ENCODE measurements around the gene LPGAT1. TPM values are rescaled to one million over a fixed set of nuclear protein-coding genes. Genes with fewer than 3 reads are reported as not detected.

The LPGAT1 gene
- total RNA-seq, 2 donors from 2014 or later = 37.4 to 45.9 TPM

DNA sequence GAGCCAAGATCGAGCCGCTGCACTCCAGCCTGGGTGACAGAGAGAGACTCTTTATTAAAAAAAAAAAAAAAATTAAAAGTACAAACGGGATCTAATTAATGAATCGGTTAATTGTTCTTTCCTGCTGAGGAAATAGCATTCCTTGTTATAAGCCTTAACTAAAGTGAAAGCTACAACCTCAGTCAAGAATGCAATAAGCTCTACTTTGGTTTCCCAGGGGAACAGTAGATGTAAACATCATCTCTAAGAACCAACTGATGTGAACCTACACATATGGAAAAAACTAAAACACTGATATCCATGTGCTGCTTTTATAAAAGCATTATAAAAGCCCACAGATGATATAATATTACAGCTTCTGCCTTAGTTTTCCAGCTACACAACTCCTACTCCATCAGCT, 41.9 kb downstream of the LPGAT1 start:
- ATAC-seq (no peak), DNase-seq (no peak)
- intact Hi-C loops (cut with DNase I) = no loop called here

DNA sequence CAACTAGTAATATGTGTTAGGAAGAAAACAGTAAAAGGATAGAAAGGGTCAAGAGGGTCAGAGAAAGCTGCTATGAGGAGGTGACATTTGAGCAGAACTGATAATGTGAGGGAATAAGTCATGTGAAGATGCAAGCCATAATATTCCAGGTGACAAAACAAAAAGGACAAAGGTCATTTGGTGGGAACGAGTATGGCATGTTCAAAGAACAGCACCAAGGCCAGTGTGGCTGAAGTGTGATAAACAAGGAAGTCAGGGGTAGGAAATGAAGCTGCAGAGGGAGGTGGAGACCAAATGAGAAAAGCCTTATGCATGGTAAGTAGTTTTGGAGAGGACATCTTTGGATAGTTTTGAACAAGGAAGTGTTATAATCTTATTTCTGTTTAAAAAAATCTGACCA, 46.7 kb downstream of the LPGAT1 start:
- intact Hi-C loops (cut with DNase I) = no loop called here
- DNase-seq (no peak), ATAC-seq (no peak)

DNA sequence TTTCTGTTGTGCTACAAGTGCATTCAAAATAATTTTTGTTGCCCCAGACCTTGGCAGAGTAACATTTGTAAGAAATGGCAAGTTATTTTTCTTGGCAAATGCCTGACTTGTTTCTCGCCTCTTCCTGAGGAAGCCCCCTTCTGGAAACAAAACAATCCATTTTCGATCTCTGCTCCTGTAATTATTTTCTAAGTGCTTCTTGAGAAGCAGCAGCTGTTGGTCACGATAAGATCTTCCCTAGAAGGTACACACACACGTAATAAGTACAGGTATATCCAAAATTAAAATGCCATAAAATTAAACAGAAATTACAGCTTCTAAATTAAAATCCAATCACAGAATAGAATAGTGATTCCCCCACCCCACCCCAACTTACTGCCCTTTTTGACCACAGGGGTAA, 47.3 kb downstream of the LPGAT1 start:
- ATAC-seq (no peak), DNase-seq (no peak)
- intact Hi-C loops (cut with DNase I) = no loop called here

DNA sequence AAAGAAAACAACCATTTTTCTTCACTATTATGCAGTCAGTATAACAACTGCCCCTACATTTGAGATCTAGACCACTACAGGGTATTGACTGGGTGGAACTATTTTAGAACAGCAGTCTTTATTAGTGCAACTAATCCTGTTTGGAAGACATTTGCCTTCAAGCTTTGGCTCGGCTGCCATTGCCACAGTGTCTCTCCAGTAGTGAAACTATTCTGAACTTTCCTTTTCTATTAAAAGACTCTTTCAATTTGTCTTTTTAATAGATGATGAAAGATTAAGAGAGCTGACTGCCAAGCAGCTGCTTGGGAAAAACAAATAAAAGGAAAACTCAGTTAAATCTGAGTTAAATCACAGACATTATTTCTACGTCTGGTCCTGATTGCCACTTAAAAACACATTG, 49.3 kb downstream of the LPGAT1 start:
- ATAC-seq (no peak), DNase-seq (no peak)
- intact Hi-C loops (cut with DNase I) = no loop called here

DNA sequence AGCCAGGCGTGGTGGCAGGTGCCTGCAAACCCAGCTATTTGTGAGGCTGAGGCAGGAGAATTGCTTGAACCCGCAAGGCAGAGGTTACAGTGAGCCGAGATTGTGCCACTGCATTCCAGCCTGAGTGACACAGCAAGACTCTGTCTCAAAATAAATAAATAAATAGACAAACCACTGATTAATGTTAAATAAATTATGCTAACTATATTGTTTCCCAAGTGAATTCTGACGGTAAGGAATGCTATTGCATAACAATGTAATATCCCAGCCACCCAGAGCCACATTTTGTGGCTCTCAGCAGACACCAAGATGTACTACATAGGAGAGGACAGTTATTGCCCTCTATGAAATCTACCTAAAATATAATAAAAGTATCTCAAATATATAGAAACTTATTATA, 55.4 kb downstream of the LPGAT1 start:
- ATAC-seq = no peak
- DNase-seq = no peak
- intact Hi-C loops (cut with DNase I) = no loop called here

DNA sequence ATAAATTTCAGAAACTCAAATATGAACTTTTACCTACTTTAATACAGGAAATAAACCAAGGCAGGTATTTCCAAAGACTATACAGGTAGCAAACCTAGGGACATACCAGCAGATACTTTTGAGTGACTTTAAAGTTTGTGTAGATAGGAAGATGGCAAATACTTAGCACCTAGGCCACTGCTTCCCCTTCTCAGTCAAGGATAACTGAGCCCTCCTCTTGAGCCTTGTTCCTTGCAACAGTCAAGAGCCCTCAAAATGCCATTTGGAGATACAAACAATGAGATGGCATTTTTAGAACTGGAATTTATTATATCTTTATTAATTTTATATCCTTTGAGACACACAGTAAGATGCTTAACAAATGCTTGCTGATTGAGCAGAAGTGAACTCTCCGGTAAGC, 65.9 kb downstream of the LPGAT1 start:
- DNase-seq (no peak), ATAC-seq (no peak)
- intact Hi-C loops (cut with DNase I) = no loop called here

DNA sequence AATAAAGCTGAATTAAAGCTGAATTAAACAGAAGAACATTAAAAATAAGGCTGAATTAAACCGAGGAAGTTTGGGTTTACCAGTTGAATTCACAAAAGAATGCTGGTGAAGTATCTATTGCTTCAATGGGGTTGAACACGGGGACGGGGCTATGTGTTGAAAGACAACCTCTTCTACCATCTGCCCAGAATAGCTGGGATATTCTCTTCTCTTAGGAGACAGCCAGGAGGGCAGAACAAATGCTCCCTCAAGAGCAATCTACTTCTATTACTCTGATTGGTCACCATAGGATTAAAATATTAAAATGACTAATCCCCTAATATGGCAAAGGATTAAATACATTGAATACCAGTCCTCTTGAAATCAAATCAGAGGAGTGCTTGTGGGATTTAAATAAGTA, 68.4 kb downstream of the LPGAT1 start:
- ATAC-seq (no peak), DNase-seq (no peak)
- intact Hi-C loops (cut with DNase I) = no loop called here

DNA sequence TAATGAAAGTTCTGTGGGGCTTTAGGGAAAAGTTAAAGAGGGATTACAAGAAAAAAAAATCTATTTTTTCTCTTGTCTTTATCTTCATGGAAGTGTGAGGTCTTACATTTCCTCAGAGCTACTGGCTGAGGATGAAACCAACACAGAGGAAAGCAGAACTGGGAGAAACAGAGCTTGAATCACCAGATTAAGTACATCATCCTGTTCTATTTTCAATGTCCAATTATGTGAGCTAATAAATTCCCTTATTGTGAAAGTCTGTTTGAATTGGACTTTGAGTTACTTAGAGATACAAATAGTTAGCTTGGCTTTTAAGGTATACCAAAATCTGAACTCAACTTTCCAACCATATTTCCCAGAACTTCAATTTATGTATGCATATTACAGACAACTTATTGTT, 69.2 kb downstream of the LPGAT1 start:
- intact Hi-C loops (cut with DNase I) = no loop called here
- no peak for DNase-seq
- no peak for ATAC-seq

DNA sequence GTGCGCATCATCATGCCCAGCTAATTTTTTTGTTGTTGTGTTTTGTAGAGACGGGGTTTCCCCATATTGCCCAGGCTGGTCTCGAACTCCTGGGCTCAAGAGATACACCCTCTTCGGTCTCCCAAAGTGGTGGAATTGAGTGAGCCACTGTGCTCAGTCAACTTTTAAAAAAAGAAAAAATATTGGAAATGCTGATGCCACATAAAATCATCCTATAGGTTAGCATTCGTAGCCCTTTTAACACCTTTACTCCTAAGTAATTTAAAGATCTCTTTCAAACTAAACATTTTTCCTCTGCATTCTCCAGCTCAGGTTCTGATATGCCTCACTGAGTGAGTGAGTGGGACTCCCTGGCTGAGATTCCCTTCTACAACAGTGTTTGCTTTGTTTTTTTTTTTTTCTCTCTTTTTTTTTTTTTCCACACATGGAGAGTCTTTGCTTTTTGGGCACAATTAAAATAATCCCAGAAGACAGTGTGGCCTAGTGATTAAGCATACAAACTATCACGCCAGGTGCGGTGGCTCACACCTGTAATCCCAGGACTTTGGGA, 74.0 kb downstream of the LPGAT1 start:
- intact Hi-C loops (cut with DNase I) = no loop called here
- ATAC-seq = no peak
- DNase-seq = no peak

DNA sequence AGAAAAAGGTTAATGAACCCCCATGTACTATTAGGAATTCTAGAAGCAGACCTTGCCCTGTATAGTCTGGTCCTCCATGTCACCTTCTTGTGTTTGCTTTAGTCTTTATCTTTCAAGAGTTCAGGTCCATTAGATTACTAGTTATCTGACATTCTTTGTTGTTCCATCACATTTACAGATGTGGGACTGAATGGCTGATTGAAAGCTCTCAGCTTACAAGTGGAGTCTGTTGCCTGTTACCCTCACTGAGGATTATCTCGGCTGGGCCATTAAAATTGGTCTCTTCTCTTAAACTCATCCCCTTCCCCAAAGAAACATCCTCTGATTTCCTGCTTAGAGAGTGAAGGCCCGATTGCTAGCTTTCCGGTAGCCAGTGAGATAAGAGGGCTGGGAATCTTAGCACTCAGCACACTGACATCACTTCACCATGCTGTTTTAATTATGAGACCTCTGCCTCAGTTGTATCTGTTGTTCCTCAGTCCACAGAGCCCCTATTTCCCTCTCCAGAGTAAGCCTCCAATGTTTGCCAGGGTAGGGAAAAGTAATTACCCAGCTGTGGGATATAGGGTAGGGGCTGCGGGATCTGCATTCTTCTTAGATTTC, 76.8 kb downstream of the LPGAT1 start:
- DNase-seq = no peak
- intact Hi-C loops (cut with DNase I) = no loop called here

DNA sequence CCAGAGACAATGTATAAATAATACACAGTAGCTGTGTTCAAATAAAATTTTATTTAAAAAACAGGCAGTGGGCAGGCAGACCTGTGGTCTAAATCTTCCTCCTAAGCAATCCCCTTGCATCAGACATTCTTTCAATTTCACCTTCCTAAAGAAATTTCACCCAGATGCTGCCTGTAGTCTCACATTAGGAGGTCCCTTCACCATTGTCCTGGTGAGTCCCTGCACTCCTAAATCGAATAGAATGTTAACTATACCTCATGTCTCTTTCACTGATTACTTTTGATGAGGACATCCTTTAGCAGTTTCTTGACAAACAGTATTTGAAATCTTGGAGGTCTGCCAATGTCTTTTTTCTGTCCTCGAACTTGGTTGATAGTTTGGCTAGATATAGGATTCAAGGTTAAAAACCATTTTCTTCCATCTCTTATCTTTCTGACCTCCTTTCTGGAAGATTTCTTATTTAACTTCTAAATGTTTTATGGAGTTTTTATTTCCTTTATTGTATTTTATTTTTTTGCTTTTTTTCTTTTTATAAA, 77.5 kb downstream of the LPGAT1 start:
- intact Hi-C loops (cut with DNase I) = no loop called here
- ATAC-seq = no peak
- no peak for DNase-seq

More for the DNA sequence above, 76.8 kb downstream of the LPGAT1 start:
- no peak for ATAC-seq

DNA sequence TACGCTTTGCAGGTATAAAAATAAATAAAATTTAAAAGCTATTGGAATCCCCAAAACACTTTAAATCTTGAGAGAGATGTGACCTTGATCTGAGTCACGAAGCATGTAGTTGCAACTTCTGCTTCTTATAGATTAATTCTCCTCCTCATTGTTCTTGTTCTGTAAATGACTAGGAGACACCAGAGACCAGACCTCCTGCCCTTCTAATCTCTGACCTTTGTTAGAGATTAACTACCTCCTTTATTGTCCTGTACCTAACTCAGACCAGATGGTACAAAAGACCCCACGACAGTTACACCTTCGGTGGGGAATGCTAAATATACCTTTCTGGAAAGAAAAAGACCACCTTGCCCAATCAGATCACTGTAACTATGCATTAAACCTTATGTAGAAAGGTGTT, 78.2 kb downstream of the LPGAT1 start:
- intact Hi-C loops (cut with DNase I) = no loop called here
- no peak for ATAC-seq
- DNase-seq = no peak

DNA sequence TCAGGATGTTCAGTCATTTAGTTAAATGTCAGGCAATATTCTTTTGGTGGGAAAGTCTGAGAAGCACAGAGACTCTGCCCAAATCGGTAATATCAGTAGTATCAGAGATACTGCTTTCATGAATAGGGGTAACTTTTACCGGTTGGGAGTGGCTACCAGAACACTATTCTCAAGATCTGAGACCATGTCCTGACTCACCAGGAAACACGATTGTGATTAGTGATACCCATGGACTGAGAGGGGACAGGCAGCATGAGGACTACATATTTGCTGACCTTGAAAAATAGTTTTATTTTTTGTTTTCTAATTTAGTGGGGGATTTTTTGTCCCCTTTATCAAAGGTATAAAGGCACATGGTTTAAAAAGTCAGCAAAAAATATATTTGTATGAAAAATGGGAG, 79.1 kb downstream of the LPGAT1 start:
- ATAC-seq (no peak), DNase-seq (no peak)
- intact Hi-C loops (cut with DNase I) = no loop called here

DNA sequence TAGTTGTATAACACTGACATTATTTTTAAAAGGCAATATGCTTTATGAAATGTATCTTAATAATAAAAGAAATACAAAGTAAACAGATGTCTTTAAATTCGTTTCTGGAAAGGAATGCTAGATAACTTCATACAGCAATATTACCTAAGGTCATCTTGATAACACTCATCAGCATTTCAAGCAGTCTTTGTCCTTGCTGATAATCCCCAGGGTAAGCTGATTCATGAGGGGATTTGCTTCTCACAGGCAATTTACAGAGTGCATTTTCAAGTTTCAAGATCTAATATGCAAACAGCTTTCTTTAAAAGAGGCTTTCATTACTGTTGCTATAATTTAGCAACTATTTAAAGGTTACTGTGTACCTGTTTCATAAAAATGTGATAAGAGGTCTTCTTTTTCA, 80.0 kb downstream of the LPGAT1 start:
- no peak for DNase-seq
- no peak for ATAC-seq
- intact Hi-C loops (cut with DNase I) = no loop called here

DNA sequence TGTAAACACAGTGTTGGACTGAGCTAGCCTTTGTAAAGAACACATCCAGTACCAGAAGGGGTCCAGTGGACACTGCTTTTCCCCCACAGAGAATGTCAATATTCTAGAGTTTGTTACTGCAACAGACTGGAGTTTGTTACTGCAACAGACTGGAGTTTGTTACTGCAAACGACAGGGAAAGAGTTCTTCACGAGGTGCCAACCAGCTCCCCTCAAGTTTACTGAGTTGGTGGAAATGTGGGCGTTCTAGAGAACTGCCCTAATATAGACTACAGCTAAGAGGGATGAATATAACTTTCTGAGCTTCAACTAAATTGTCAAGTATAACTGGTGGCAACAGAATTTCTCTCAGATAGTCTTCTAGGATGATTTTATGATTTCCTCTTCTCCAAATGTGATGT, 81.3 kb downstream of the LPGAT1 start:
- no peak for ATAC-seq
- intact Hi-C loops (cut with DNase I) = no loop called here
- DNase-seq = no peak

DNA sequence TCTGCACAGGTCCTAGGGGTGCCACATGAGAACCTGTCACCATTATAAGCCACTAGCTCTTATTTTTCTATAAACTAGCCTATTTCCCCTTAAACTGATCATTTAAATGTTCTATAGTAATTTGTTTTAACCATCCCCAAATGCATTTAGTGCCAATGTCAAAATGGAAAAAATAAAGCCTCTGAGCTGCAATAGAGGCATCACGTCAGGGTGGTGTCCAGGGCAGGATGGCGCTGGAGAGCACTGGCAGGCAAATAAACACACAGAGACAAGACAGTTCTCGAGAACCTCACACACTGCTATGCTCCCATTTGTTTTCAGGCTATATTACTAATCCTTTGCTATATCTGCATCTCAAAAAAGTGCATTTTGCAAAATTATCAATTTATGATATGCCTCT, 81.8 kb downstream of the LPGAT1 start:
- intact Hi-C loops (cut with DNase I) = no loop called here
- ATAC-seq (no peak), DNase-seq (no peak)

DNA sequence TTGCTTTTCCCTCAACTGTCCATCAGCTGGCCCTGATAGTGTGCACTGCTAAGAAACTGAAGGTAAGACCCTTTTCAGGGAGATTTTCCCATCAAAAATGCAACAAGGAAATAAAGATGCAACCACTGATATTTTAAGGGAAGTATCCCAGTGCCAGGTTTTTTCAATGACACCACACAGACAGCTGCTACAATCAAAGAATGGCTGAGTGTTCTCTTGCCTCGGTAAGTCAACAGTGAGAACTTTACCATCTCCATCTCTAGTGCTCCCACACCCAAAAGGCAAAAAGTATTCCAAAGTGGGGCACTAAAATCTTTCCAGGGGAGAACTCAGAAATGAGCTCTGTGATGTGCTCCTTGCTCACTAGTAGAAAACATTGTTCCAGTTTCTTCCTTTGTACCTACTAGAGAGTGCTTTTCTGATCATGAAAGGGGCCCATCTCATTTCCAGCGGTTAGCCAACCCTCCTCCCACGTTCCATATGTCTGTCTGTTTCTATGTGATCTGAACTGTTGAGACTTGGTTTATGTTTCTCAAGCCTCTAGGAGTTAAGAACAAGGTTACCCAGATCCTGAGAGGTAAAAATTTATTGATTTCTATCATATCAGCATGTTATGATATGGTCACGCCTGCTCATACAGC, 87.6 kb downstream of the LPGAT1 start:
- DNase-seq (no peak), ATAC-seq (no peak)
- intact Hi-C loops (cut with DNase I) = no loop called here

DNA sequence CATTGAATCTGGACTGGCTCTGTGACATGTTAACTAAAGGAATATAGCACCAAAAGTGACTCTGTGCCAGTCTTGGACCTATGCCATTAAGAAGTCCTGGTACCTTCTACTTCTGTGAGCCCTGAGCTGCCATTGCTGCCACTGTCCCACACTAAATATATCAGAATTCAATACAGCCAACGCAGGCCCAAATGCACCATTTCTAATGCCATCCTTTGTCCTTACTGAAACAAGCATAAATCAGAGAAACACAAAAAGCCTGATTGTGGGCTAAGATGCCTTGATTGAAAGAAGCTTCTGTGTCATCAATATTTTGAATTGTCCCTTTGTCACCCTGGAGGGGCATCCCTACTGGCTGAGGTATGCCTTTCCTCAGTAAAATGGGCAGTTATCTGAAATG, 88.3 kb downstream of the LPGAT1 start:
- DNase-seq (no peak), ATAC-seq (no peak)
- intact Hi-C loops (cut with DNase I) = no loop called here

DNA sequence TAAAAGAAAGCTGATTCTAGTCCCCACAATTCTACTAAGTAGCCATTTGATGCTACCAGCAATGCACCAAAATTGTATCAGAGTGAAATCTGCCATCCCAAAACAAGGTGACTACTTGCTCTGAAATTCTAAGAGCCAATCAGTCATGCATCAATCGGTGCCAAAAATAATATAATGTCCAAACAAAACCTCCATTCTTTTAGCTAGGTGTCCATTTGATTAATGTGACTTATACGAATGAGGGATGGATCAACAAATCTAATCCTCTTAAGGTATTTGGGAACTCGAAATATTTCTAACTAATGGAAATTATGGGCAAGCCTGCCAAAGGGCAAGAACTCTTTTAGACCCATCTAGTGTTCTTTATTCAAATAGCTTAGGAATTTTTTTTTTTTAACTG, 88.8 kb downstream of the LPGAT1 start:
- ATAC-seq (no peak), DNase-seq (no peak)
- intact Hi-C loops (cut with DNase I) = no loop called here

DNA sequence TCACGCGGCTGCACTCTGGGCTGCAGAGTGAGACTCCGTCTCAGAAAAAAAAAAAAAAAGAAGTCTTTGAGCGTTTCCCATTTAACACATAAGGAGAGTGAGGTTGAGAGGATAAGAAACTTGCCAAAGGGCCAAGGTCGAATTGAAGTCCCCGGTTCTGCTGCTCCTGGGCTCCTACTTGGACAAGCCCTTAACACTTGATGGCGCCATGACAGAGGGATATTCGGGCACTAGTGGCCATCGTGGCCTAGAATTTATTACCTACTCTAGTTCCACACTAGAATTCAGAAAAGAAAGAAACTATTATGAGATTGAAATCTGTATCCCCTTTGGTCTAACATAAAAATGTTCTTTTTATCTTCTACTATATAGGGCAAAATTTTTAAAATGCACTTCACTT, 89.4 kb downstream of the LPGAT1 start:
- DNase-seq = no peak
- intact Hi-C loops (cut with DNase I) = no loop called here
- no peak for ATAC-seq
